GM18870 (cell line): ENCODE measurements around the gene SLC25A19.
"Not testable (repeated sequence)": the region's sequence is repeated elsewhere in the genome, so short reads cannot be mapped to it uniquely, and the experiment has no call there.

Experiments used
- ATAC-seq: cut with Tn5 transposase; IDR thresholded peaks from one replicate; pipeline ENCODE4 v1.9.1; 2021; ENCODE audit warnings: moderate library complexity; ENCODE audit not compliant: unreplicated experiment

Gene SLC25A19

GRCh38 chr17:75267411-75268232 lies 21.6 kb downstream of the SLC25A19 start:
- ATAC-seq: no peak

GRCh38 chr17:75267153-75267410 lies 22.2 kb downstream of the SLC25A19 start:
- ATAC-seq: no peak

GRCh38 chr17:75266316-75267152 lies 22.7 kb downstream of the SLC25A19 start:
- ATAC-seq: no peak

GRCh38 chr17:75265614-75266315 lies 23.5 kb downstream of the SLC25A19 start:
- ATAC-seq: no peak

- ATAC-seq: no peak
These were observed 26.2 kb downstream of the SLC25A19 start for GRCh38 chr17:75263055-75263454.

- ATAC-seq: no peak
These were observed 27.1 kb downstream of the SLC25A19 start for GRCh38 chr17:75262112-75262606.

GRCh38 chr17:75261336-75262111 lies 27.7 kb downstream of the SLC25A19 start, which contains the start of the genes GGA3 and MRPS7:
TSS of gene GGA3 (minus strand) at chr17:75261606. CDS start at chr17:75261587, 19 bp downstream.
TSS of gene MRPS7 (plus strand) at chr17:75261879. CDS start at chr17:75261901, 22 bp downstream.
- ATAC-seq: peak; percentile 68

GRCh38 chr17:75260641-75261335 lies 28.4 kb downstream of the SLC25A19 start:
- ATAC-seq: peak; percentile 29

GRCh38 chr17:75257228-75257627 lies 32.0 kb downstream of the SLC25A19 start:
- ATAC-seq: not testable (repeated sequence)

GRCh38 chr17:75255954-75256698 lies 33.1 kb downstream of the SLC25A19 start:
- ATAC-seq: not testable (repeated sequence)

GRCh38 chr17:75252039-75252816 lies 37.0 kb downstream of the SLC25A19 start:
- no peak for ATAC-seq

GRCh38 chr17:75250009-75250471 lies 39.2 kb downstream of the SLC25A19 start:
- ATAC-seq: peak; percentile 75

- ATAC-seq: no peak
These were observed 39.7 kb downstream of the SLC25A19 start for GRCh38 chr17:75249564-75249963.

- ATAC-seq: no peak
These were observed 42.8 kb downstream of the SLC25A19 start for GRCh38 chr17:75246404-75246803.

- no peak for ATAC-seq
These were observed 44.2 kb downstream of the SLC25A19 start for GRCh38 chr17:75245011-75245410.

GRCh38 chr17:75244133-75244866 lies 44.9 kb downstream of the SLC25A19 start:
- no peak for ATAC-seq

GRCh38 chr17:75242461-75243042 lies 46.7 kb downstream of the SLC25A19 start:
- ATAC-seq: no peak
